Transverse colon (tissue), 4 donors: ENCODE measurements around the gene ADORA3. TPM values are rescaled to one million over a fixed set of nuclear protein-coding genes. Genes with fewer than 3 reads are reported as not detected.

Experiments
- DNase-seq: peaks from one replicate; pipeline ENCODE4 v3.0.0-alpha.2; 2019
- H3K27ac ChIP-seq, 4 donors: fragments of 200-600 bp; sonication (generic); 2 replicates each; pipeline ENCODE4 v1.5.1; 2016 to 2018; ENCODE audit warnings: inconsistent platforms in 4 of 4
- H3K27me3 ChIP-seq: fragments of 200-600 bp; sonication (generic); 2 replicates; pipeline ENCODE4 v1.5.1; 2017; ENCODE audit warnings: inconsistent platforms
- H3K36me3 ChIP-seq, 4 donors: fragments of 200-600 bp; sonication (generic); 2 replicates each; pipeline ENCODE4 v1.5.1; 2017 to 2019; ENCODE audit warnings: inconsistent platforms in 4 of 4
- H3K4me1 ChIP-seq, 4 donors: fragments of 200-600 bp; sonication (generic); 2 replicates each; pipeline ENCODE4 v1.5.1; 2017 to 2020; ENCODE audit warnings: inconsistent platforms in 4 of 4
- H3K4me3 ChIP-seq, 4 donors: fragments of 200-600 bp; sonication (generic); 1 replicate in 1 of 4; 2 replicates in 3 of 4; pipeline versions ENCODE4 v1.5.1 to v1.6.1; 2017 to 2019; ENCODE audit warnings: inconsistent platforms in 4 of 4
- H3K9me3 ChIP-seq, 2 donors: fragments of 200-600 bp; sonication (generic); 2 replicates each; pipeline ENCODE4 v1.5.1; 2017 to 2019; ENCODE audit warnings: inconsistent platforms in 2 of 2
- EP300 ChIP-seq: sonication (generic); formaldehyde crosslinking; IDR thresholded peaks from one replicate; pipeline ENCODE4 v1.6.1; 2017; ENCODE audit warnings: antibody characterized with exemption, low read depth
- POLR2A ChIP-seq: fragments of 450-650 bp; IDR thresholded peaks from one replicate; pipeline ENCODE4 v1.6.1; 2016; ENCODE audit warnings: antibody characterized with exemption, mild to moderate bottlenecking, moderate library complexity
- POLR2AphosphoS5 ChIP-seq, 3 donors: sonication (generic); formaldehyde crosslinking; IDR thresholded peaks; one replicate each; pipeline ENCODE4 v1.6.1; 2016; ENCODE audit warnings: antibody characterized with exemption in 3 of 3
- WGBS, 2 donors: methylation state at CpG; one replicate each; pipeline ENCODE4 v1.1.5; 2018; ENCODE audit warnings: low coverage in 1 of 2; 5-methylcytosine and 5-hydroxymethylcytosine counted together
- in situ Hi-C, 4 donors: fragments of 200-750 bp; cut with MboI; loops; one replicate each; pipeline versions ENCODE4 v1.15.0 to v1.15.1; 2017; ENCODE audit warnings: low sequenced_read_pairs in 3 of 4, low pct_ligation_motif_present in 1 of 4, low pct_unique_long_range_greater_than_20kb in 1 of 4
- intact Hi-C: fragments of 100-400 bp; cut with DNase I; formaldehyde crosslinking; loops from one replicate; pipeline ENCODE4 v1.15.1; 2023; ENCODE audit warnings: low total_unique reads
- total RNA-seq, 4 donors: library from RNA; depleted of rRNA; stranded (reverse); fragments of >200 nt; gene quantifications; one replicate each; pipeline ENCODE4 v1.1.0, GENCODE V29; 2016
- TF ChIP-seq, protein P1 (sequence below), 5 experiments: fragments of 200-600 bp in 3 of 5; fragments of 450-650 bp in 2 of 5; sonication (generic) in 3 of 5; IDR thresholded peaks; 1 replicate in 2 of 5; 2 replicates in 3 of 5; pipeline ENCODE4 v1.5.1; 2016 to 2017; ENCODE audit warnings: antibody characterized with exemption in 5 of 5, inconsistent platforms in 3 of 5, mild to moderate bottlenecking in 2 of 5, moderate library complexity in 1 of 5

Gene ADORA3
- total RNA-seq, 4 donors from 2014 or later: 2.9 to 5.7 TPM; not detected in 2

DNA sequence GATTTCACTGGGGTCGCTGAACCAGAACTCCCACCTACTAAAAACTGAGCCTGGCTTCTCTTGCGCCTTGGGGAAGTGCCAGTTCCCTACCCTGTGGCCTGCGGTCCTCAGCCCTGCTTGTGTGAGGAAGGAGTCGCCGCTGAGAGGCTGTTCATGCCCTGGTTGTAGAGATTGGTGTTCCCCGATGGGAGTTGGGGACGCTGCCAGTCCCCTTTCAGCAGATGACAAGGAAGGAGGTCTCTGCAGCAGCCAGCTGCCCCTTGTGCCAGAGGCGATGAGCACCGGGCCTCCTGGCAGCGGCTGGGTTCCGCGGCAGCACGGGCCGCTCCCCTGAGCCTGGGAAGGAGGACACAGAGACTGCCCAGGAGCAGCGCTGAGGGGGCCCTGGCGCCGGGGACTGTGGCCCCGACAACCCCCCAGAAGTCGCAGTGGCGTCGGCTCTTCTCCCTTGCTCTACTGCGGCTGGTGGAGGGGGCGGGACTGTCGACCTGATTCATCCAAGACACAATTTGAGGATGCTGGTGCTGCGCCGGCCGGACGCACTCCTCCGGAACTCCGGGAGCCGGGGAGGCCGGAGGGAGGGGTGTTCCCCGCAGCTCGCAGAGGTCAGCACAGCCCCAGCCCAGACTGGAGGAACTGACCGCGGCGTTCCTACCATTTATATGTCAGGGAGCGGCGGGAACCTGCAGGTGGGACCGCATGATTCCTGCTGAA, 12.0 kb upstream of the ADORA3 start:
- Histone ChIP-seq H3K9me3 (no peaks in the 10 kb centered on the region), H3K4me1 (peaks cover 0 to 22% (median 10%) of the 10 kb centered on the region in 4 donors), H3K36me3 (no peaks in the 10 kb centered on the region), H3K4me3 (peak overlapping the region; percentile 4 to 43 (median 18)), H3K27ac (peak overlapping the region; percentile 68 to 79 (median 72)), H3K27me3 (no peaks in the 10 kb centered on the region)
- 52% methylated on average over 40 of the region's 40 CpGs; no CpG with 5 or more reads in 1 of the 2 donors for WGBS, 2 donors
- peak; percentile 27 for DNase-seq
- peak; percentile 22 for TF ChIP-seq POLR2A
- TF ChIP-seq EP300: no peak
- in situ Hi-C loops: loop anchor here in 1 of 4 donors (10.0 kb wide), 1 partner anchor 239 kb away; the partner anchor contains the start of gene DDX20
- intact Hi-C loops: no loop called here

DNA sequence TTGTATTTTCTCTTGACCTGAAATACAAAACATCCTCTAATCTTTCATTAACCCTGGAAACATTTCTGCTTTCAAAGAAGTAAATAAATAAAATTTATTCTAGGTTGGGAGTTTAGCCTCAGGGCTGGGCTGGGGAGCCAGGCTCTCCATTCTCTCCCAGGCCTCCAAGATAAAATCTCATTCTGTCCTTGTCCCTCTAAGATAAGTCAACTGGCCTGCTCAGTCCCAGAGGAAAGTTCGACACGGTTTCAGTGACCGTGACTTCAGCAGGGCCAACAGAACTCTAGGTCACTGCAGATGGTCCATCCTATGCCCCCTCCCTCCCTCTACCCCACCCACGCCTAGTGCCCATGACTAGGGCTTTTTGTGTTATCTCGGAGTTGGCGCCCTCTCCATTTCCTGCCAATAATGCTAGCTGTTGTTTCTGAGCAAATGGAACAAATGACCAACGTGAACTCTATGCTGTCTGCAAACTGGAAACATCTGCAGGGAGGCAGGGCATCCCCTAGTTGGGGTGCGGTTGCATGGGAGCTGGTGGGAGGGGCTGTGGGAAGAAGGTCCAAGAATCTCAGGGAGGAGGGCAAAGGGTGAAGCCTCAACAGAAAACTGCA, 10.1 kb upstream of the ADORA3 start:
- Histone ChIP-seq H3K4me1 (peaks cover 9 to 42% (median 24%) of the 10 kb centered on the region in 4 donors), H3K9me3 (no peaks in the 10 kb centered on the region), H3K4me3 (no peak overlapping the region), H3K27me3 (no peaks in the 10 kb centered on the region), H3K36me3 (no peaks in the 10 kb centered on the region), H3K27ac (peak overlapping the region in 2 of 4 donors; percentile 13 to 37)
- in situ Hi-C loops: loop anchor here in 1 of 4 donors (10.0 kb wide), 1 partner anchor 241 kb away; the partner anchor contains the start of gene DDX20
- 82 to 96% methylated on average over 3 to 8 of the region's 8 CpGs for WGBS, 2 donors
- DNase-seq: no peak
- TF ChIP-seq POLR2AphosphoS5 (IDR thresholded peaks at IDR 0.05): peak in 1 of 3 donors; percentile 8
- TF ChIP-seq, protein P1, sequence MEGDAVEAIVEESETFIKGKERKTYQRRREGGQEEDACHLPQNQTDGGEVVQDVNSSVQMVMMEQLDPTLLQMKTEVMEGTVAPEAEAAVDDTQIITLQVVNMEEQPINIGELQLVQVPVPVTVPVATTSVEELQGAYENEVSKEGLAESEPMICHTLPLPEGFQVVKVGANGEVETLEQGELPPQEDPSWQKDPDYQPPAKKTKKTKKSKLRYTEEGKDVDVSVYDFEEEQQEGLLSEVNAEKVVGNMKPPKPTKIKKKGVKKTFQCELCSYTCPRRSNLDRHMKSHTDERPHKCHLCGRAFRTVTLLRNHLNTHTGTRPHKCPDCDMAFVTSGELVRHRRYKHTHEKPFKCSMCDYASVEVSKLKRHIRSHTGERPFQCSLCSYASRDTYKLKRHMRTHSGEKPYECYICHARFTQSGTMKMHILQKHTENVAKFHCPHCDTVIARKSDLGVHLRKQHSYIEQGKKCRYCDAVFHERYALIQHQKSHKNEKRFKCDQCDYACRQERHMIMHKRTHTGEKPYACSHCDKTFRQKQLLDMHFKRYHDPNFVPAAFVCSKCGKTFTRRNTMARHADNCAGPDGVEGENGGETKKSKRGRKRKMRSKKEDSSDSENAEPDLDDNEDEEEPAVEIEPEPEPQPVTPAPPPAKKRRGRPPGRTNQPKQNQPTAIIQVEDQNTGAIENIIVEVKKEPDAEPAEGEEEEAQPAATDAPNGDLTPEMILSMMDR (IDR thresholded peaks at IDR 0.05): no peak
- intact Hi-C loops: no loop called here

DNA sequence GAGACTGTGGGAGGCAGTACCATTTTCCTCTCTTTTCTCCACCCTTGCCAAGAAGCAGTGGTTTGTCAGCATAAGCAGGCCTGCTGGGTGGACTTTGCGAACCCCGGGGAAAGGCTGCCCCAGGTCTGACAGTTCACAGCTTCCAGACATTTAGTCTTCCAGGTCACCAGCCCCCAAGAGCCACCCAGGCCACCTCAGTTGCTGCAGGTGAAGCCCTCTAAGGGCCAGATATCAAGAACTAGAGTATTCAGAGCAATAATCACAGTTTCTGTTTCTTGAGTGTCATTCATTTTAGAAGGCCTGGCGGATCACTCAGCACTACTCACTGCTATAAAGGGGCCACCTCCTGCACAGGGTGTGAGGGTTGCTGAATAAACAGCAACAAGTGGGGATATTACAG, 9.5 kb upstream of the ADORA3 start:
- in situ Hi-C loops: loop anchor here in 1 of 4 donors (10.0 kb wide), 1 partner anchor 242 kb away; the partner anchor contains the start of gene DDX20
- intact Hi-C loops: no loop called here
- WGBS, 2 donors: 72% methylated on average over 3 of the region's 3 CpGs; no CpG with 5 or more reads in 1 of the 2 donors
- TF ChIP-seq POLR2AphosphoS5 (IDR thresholded peaks at IDR 0.05) (no peak), EP300 (no peak), POLR2A (no peak)
- TF ChIP-seq, protein P1 (IDR thresholded peaks at IDR 0.05): no peak
- peak overlapping the region in 3 of 4 donors; percentile 11 to 37 (median 13) for H3K27ac ChIP-seq
- H3K4me3 ChIP-seq: no peak overlapping the region
- no peak for DNase-seq
- no peaks in the 10 kb centered on the region for H3K36me3 ChIP-seq
- H3K9me3 ChIP-seq: no peaks in the 10 kb centered on the region
- no peaks in the 10 kb centered on the region for H3K27me3 ChIP-seq
- peaks cover 11 to 46% (median 28%) of the 10 kb centered on the region in 4 donors for H3K4me1 ChIP-seq

DNA sequence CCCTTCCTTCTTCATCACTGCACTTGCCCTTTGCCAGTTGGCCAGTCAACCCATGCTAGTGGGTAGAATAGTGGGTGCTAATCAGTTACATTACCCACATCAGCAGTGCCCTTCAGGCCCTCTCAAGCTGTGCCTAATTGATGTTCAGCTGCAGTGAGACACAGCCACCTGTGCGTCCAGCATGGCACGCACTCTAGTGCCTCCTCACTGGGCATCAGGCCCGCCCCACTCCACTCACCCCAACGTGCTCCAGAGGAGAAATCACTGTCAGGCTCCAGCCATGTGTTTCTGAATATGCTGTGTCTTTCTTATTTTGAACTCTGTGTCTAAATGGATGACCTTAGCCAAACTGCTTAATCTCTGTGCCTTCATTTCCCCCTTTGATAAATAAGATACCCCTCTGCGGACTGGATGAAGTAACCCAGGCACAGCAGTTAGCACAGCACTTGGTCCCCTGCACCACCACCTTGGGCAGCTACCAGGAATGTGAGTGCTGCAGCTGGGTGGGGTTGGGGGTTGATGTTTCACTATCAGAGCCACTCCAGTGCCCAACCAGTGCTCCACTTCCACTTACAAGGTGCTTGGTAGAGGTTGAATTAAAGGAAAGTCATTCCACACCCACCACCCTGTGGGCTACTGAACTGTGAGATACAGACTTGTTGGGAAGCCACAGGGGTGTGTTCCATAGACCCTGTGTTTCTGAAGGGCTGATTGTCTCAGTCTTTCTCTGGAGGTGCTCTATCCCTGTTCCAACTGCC, 8.9 kb upstream of the ADORA3 start:
- Histone ChIP-seq H3K4me3 (no peak overlapping the region), H3K4me1 (peaks cover 17 to 52% (median 34%) of the 10 kb centered on the region in 4 donors), H3K9me3 (no peaks in the 10 kb centered on the region), H3K27ac (peak overlapping the region in 3 of 4 donors; percentile 8 to 37 (median 11)), H3K36me3 (no peaks in the 10 kb centered on the region), H3K27me3 (no peaks in the 10 kb centered on the region)
- TF ChIP-seq POLR2A: no peak
- TF ChIP-seq POLR2AphosphoS5 (IDR thresholded peaks at IDR 0.05): no peak
- TF ChIP-seq EP300: no peak
- TF ChIP-seq, protein P1 (IDR thresholded peaks at IDR 0.05): no peak
- in situ Hi-C loops (loop anchor here in 1 of 4 donors (10.0 kb wide), 1 partner anchor 242 kb away; the partner anchor contains the start of gene DDX20), intact Hi-C loops (no loop called here)
- no peak for DNase-seq
- 88% methylated on average over 5 of the region's 5 CpGs; no CpG with 5 or more reads in 1 of the 2 donors for WGBS, 2 donors
